G401.6 (cell line): ENCODE data around the gene ANXA5.
A peak's percentile ranks its signal among the peaks of the same experiment; 100 is the strongest.
"Not testable (repeated sequence)": the region's sequence is repeated elsewhere in the genome, so short reads cannot be mapped to it uniquely, and the experiment has no call there.

Experiments
- FAIRE-seq: peaks from 2 replicates; lab custom pipeline; 2012; peaks lifted over from hg19 to GRCh38; lab: Jason Lieb, UNC

ANXA5 gene

GRCh38 chr4:121676345-121677075 lies 20.3 kb downstream of the ANXA5 start:
- FAIRE-seq, result no peak

GRCh38 chr4:121675715-121676114 lies 21.1 kb downstream of the ANXA5 start:
- no peak for FAIRE-seq

GRCh38 chr4:121674696-121675095 lies 22.1 kb downstream of the ANXA5 start:
- FAIRE-seq, result no peak

GRCh38 chr4:121674191-121674590 lies 22.6 kb downstream of the ANXA5 start:
- no peak for FAIRE-seq

GRCh38 chr4:121669163-121669550 lies 27.6 kb downstream of the ANXA5 start:
- no peak for FAIRE-seq

GRCh38 chr4:121668368-121669162 lies 28.2 kb downstream of the ANXA5 start:
- no peak for FAIRE-seq

GRCh38 chr4:121666091-121666679 lies 30.6 kb downstream of the ANXA5 start:
- FAIRE-seq, result no peak

GRCh38 chr4:121665371-121665770 lies 31.4 kb downstream of the ANXA5 start:
- no peak for FAIRE-seq

- FAIRE-seq, result no peak
Measured at GRCh38 chr4:121662225-121662624, 34.6 kb downstream of the ANXA5 start.

GRCh38 chr4:121660175-121660933 lies 36.4 kb downstream of the ANXA5 start:
- not testable (repeated sequence) for FAIRE-seq

- FAIRE-seq, result no peak
Measured at GRCh38 chr4:121658125-121658524, 38.7 kb downstream of the ANXA5 start.

GRCh38 chr4:121656269-121656641 lies 40.5 kb downstream of the ANXA5 start:
- peak; percentile 11 for FAIRE-seq

GRCh38 chr4:121655320-121656268 lies 41.2 kb downstream of the ANXA5 start:
- no peak for FAIRE-seq

GRCh38 chr4:121654738-121655137 lies 42.0 kb downstream of the ANXA5 start:
- FAIRE-seq, result no peak

- no peak for FAIRE-seq
Measured at GRCh38 chr4:121653986-121654385, 42.8 kb downstream of the ANXA5 start.

- no peak for FAIRE-seq
Measured at GRCh38 chr4:121653214-121653613, 43.6 kb downstream of the ANXA5 start.

GRCh38 chr4:121651597-121651996 lies 45.2 kb downstream of the ANXA5 start:
- FAIRE-seq, result no peak

- no peak for FAIRE-seq
Measured at GRCh38 chr4:121650741-121651140, 46.0 kb downstream of the ANXA5 start.

GRCh38 chr4:121648516-121648915 lies 48.3 kb downstream of the ANXA5 start:
- FAIRE-seq, result no peak

GRCh38 chr4:121642876-121643585 lies 53.7 kb downstream of the ANXA5 start:
- no peak for FAIRE-seq

GRCh38 chr4:121642292-121642691 lies 54.5 kb downstream of the ANXA5 start:
- FAIRE-seq, result no peak
